Tibial nerve (tissue), 3 donors: ENCODE data around the gene HSF4.

Experiments
- CTCF ChIP-seq, 5 experiments: fragments of 200-600 bp in 3 of 5; fragments of 450-650 bp in 2 of 5; sonication (generic) in 3 of 5; IDR thresholded peaks; one replicate each; pipeline ENCODE4 v1.5.1; 2016 to 2019; ENCODE audit warnings: antibody characterized with exemption in 5 of 5, mild to moderate bottlenecking in 3 of 5, moderate library complexity in 2 of 5
- POLR2A ChIP-seq, 2 donors: fragments of 450-650 bp; IDR thresholded peaks; one replicate each; pipeline ENCODE4 v1.6.1; 2017; ENCODE audit warnings: antibody characterized with exemption in 2 of 2, mild to moderate bottlenecking in 2 of 2, moderate library complexity in 2 of 2

GRCh38 chr16:67193536-67193935 lies 29.0 kb downstream of the HSF4 start:
- TF ChIP-seq CTCF (IDR thresholded peaks at IDR 0.05) (no peak), POLR2A (IDR thresholded peaks at IDR 0.05) (no peak)
